ENCODE data around the gene AGR2.

AGR2 gene

DNA sequence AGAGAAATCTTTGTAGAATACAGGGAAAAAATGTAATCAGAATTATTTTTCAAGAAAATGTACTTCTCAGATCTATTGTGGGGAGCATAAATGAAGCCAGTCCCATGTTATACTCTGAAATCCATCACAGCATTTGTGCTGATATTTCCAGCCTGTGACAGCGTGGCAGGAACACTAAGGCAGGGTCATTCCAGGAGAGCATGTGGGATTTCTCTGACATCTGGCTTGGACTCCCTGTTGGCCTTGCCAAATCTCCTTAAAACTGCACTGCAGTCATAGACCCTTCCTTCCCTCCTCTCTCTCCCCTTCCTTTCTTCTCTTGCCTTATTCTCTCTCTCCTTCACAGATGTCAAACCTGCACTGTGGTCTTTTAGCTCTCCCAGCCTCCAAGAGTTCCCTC lies 57.7 kb downstream of the AGR2 start:
- H3K9ac ChIP-seq, result no peak overlapping the region
- H3K4me3 ChIP-seq (IDR thresholded peaks at IDR 0.05; ENCODE audit: insufficient read depth, low read depth, low read length), result no peak overlapping the region

DNA sequence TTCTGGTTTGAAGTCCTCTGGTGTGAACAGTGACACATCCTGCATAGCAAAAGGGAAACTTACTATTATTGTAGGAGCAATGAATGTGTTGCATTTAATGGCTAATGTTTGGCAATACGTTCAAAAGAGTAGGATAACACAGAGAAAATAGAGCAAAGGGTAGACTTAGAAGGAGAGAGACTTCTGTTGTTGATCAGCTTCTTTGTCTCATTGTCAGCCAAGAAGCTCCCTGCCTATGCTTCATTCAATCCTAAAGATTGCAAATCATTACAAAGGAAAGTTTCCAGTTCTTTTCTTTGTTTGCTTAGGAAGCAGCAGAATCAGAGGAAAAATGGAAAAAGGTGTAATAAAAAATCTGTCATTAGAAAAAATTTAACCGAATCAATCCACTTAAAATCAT lies 59.2 kb downstream of the AGR2 start:
- Histone ChIP-seq H3K27ac (no peak overlapping the region), H3K27me3 (ENCODE audit: insufficient read depth, low read depth) (no peaks in the 10 kb centered on the region), H3K36me3 (ENCODE audit: insufficient read depth) (no peaks in the 10 kb centered on the region), H3K4me3 (IDR thresholded peaks at IDR 0.05; ENCODE audit: insufficient read depth, low read depth, low read length) (no peak overlapping the region), H3K4me2 (no peak overlapping the region), H4K20me1 (ENCODE audit: insufficient read depth) (no peaks in the 10 kb centered on the region), H2AFZ (ENCODE audit: low read depth) (no peak overlapping the region), H3K4me1 (ENCODE audit: low read depth, poor library complexity, severe bottlenecking) (no peaks in the 10 kb centered on the region), H3K9ac (no peak overlapping the region), H3K79me2 (ENCODE audit: insufficient read depth, low read depth) (no peaks in the 10 kb centered on the region)
- TF ChIP-seq, protein P1, sequence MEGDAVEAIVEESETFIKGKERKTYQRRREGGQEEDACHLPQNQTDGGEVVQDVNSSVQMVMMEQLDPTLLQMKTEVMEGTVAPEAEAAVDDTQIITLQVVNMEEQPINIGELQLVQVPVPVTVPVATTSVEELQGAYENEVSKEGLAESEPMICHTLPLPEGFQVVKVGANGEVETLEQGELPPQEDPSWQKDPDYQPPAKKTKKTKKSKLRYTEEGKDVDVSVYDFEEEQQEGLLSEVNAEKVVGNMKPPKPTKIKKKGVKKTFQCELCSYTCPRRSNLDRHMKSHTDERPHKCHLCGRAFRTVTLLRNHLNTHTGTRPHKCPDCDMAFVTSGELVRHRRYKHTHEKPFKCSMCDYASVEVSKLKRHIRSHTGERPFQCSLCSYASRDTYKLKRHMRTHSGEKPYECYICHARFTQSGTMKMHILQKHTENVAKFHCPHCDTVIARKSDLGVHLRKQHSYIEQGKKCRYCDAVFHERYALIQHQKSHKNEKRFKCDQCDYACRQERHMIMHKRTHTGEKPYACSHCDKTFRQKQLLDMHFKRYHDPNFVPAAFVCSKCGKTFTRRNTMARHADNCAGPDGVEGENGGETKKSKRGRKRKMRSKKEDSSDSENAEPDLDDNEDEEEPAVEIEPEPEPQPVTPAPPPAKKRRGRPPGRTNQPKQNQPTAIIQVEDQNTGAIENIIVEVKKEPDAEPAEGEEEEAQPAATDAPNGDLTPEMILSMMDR (conservative IDR thresholded peaks at IDR 0.05; ENCODE audit: low read depth, low read length), result no peak

More for the DNA sequence above, 57.7 kb downstream of the AGR2 start:
- Histone ChIP-seq H3K36me3 (ENCODE audit: insufficient read depth) (no peaks in the 10 kb centered on the region), H4K20me1 (ENCODE audit: insufficient read depth) (no peaks in the 10 kb centered on the region), H3K4me2 (no peak overlapping the region), H3K4me1 (ENCODE audit: low read depth, poor library complexity, severe bottlenecking) (no peaks in the 10 kb centered on the region), H2AFZ (ENCODE audit: low read depth) (no peak overlapping the region), H3K79me2 (ENCODE audit: insufficient read depth, low read depth) (no peaks in the 10 kb centered on the region), H3K27me3 (ENCODE audit: insufficient read depth, low read depth) (no peaks in the 10 kb centered on the region), H3K27ac (no peak overlapping the region)
- TF ChIP-seq, protein P1 (conservative IDR thresholded peaks at IDR 0.05; ENCODE audit: low read depth, low read length), result no peak

DNA sequence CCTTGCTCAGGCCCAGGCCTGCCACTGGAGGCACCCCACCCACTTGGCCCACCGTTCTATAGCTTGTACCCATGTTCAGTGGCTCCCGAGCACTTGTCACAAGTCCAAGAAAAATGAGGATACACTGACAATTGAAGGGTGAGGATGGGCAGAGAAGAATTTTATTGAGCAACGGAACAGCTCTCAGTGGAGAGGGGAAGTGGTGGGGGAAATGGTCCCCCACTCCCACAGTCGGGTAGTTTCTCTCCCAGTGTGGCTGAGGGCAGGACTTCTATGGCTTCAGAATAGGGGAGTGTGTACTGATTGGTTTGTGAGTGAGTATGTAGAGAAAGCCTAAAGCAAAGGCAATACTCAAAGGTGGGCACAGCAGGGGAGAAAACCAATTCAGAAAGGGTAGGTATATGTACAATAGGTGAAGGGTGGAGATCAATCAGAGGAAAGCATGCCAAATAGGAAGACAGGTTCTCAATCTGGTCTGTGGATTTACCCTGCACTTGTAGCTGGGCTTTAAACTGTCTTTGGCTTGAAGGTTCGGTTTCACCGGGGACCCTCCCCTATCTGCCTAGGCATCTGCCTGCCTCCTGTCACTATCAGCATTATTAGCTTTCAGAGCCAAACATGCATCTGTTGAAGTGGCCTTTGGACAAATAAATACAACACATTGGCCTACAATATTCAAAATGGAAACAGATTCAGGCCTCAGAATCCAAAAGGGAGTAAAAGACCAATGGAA lies 60.1 kb downstream of the AGR2 start:
- no peaks in the 10 kb centered on the region for H3K4me1 ChIP-seq (ENCODE audit: low read depth, poor library complexity, severe bottlenecking)
- no peaks in the 10 kb centered on the region for H3K27me3 ChIP-seq (ENCODE audit: insufficient read depth, low read depth)
- H3K9ac ChIP-seq, result no peak overlapping the region
- H4K20me1 ChIP-seq (ENCODE audit: insufficient read depth), result no peaks in the 10 kb centered on the region
- TF ChIP-seq, protein P1 (conservative IDR thresholded peaks at IDR 0.05; ENCODE audit: low read depth, low read length), result no peak
- H3K4me2 ChIP-seq, result no peak overlapping the region
- H3K79me2 ChIP-seq (ENCODE audit: insufficient read depth, low read depth), result no peaks in the 10 kb centered on the region
- no peak overlapping the region for H2AFZ ChIP-seq (ENCODE audit: low read depth)
- no peaks in the 10 kb centered on the region for H3K36me3 ChIP-seq (ENCODE audit: insufficient read depth)
- H3K4me3 ChIP-seq (IDR thresholded peaks at IDR 0.05; ENCODE audit: insufficient read depth, low read depth, low read length), result no peak overlapping the region
- H3K27ac ChIP-seq, result no peak overlapping the region

DNA sequence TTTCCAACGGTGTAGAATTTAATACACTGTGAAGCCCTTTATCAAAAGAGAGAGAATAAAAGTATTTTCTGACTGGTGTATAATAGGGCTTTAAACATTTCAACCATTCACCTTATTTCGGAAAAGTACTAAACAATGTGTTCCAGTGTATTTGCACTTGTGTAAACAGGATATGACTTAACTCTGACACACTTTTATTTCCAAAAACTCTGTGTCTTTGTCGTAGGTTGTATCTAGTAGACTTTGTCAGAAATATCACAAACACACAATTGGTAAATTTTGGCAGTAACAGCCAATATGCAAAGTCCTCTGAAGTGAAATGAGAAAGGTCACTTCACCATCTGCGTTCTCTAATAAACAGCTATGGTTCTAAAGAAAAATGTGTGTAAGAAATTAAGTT lies 61.6 kb downstream of the AGR2 start:
- no peaks in the 10 kb centered on the region for H3K79me2 ChIP-seq (ENCODE audit: insufficient read depth, low read depth)
- H3K4me3 ChIP-seq (IDR thresholded peaks at IDR 0.05; ENCODE audit: insufficient read depth, low read depth, low read length), result no peak overlapping the region
- H3K36me3 ChIP-seq (ENCODE audit: insufficient read depth), result no peaks in the 10 kb centered on the region
- H3K9ac ChIP-seq, result no peak overlapping the region
- TF ChIP-seq, protein P1 (conservative IDR thresholded peaks at IDR 0.05; ENCODE audit: low read depth, low read length), result no peak
- H3K27me3 ChIP-seq (ENCODE audit: insufficient read depth, low read depth), result no peaks in the 10 kb centered on the region
- no peaks in the 10 kb centered on the region for H4K20me1 ChIP-seq (ENCODE audit: insufficient read depth)
- no peaks in the 10 kb centered on the region for H3K4me1 ChIP-seq (ENCODE audit: low read depth, poor library complexity, severe bottlenecking)
- H2AFZ ChIP-seq (ENCODE audit: low read depth), result no peak overlapping the region
- no peak overlapping the region for H3K27ac ChIP-seq
- H3K4me2 ChIP-seq, result no peak overlapping the region

Data from KMS-11 (cell line).